Prostate gland (tissue), 2 donors: ENCODE measurements around the gene TOGARAM1.

ENCODE experiments used
- POLR2A ChIP-seq: fragments of 450-650 bp; IDR thresholded peaks from one replicate; pipeline ENCODE4 v1.6.1; 2016; ENCODE audit warnings: antibody characterized with exemption, mild to moderate bottlenecking
- TF ChIP-seq, protein P1 (sequence below), 4 experiments: fragments of 200-600 bp in 2 of 4; fragments of 450-650 bp in 2 of 4; sonication (generic) in 2 of 4; IDR thresholded peaks; 1 replicate in 3 of 4; 2 replicates in 1 of 4; pipeline ENCODE4 v1.5.1; 2016 to 2019; ENCODE audit warnings: antibody characterized with exemption in 4 of 4, mild to moderate bottlenecking in 2 of 4, moderate library complexity in 2 of 4

DNA sequence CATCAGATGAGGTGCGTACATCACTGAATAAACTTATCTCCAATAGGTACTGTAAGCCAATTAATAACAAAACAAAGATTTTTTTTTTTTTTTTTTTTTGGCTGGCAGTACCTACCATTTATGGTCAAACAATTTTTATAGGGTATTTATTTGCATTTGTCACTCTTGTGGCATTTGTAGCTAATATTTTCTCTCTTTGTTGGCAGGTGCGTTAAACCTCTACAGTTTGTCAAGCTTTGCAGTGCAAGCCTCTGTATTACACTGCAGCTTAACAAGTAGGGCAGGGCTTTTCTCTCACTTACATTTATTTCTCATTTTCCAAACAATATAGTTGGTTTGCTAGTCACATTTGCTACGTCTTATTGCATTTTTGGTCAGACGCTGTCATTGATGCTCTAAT lies 134.2 kb downstream of the TOGARAM1 start:
- TF ChIP-seq, protein P1, sequence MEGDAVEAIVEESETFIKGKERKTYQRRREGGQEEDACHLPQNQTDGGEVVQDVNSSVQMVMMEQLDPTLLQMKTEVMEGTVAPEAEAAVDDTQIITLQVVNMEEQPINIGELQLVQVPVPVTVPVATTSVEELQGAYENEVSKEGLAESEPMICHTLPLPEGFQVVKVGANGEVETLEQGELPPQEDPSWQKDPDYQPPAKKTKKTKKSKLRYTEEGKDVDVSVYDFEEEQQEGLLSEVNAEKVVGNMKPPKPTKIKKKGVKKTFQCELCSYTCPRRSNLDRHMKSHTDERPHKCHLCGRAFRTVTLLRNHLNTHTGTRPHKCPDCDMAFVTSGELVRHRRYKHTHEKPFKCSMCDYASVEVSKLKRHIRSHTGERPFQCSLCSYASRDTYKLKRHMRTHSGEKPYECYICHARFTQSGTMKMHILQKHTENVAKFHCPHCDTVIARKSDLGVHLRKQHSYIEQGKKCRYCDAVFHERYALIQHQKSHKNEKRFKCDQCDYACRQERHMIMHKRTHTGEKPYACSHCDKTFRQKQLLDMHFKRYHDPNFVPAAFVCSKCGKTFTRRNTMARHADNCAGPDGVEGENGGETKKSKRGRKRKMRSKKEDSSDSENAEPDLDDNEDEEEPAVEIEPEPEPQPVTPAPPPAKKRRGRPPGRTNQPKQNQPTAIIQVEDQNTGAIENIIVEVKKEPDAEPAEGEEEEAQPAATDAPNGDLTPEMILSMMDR (IDR thresholded peaks at IDR 0.05): no peak
- no peak for TF ChIP-seq POLR2A
